ENCODE results near the gene HEG1. TPM values are rescaled to one million over a fixed set of nuclear protein-coding genes. Genes with fewer than 3 reads are reported as not detected.

HEG1 gene
- total and polyA plus RNA-seq, 2 of the 13 experiments (the other 11 are each of a cell fraction or from before 2014, with no cell fraction given), result 10.7 to 18.2 TPM

- TF ChIP-seq HNF4A (CRISPR knock-in tag; IDR thresholded peaks at IDR 0.05) (peak; percentile 28; the same call in 1 of the 2 replicates), NFYB (CRISPR knock-in tag; IDR thresholded peaks at IDR 0.05) (no peak), ZNF530 (CRISPR knock-in tag; IDR thresholded peaks at IDR 0.05; ENCODE audit: low read depth) (no peak), STAT5B (CRISPR knock-in tag; IDR thresholded peaks at IDR 0.05) (no peak), TOE1 (CRISPR knock-in tag; IDR thresholded peaks at IDR 0.05) (no peak), THAP9 (CRISPR knock-in tag; IDR thresholded peaks at IDR 0.05; ENCODE audit: borderline replicate concordance) (no peak), BCL6 (CRISPR knock-in tag; IDR thresholded peaks at IDR 0.05) (peak; percentile 76), ZNF878 (CRISPR knock-in tag; IDR thresholded peaks at IDR 0.05) (no peak), PTBP1 (IDR thresholded peaks at IDR 0.05; ENCODE audit: low read depth, low read length, poor library complexity, severe bottlenecking) (no peak), TBX2 (CRISPR knock-in tag; IDR thresholded peaks at IDR 0.05; ENCODE audit: borderline replicate concordance) (0 out of 2 replicates have a peak, but pooled peaks have one; percentile 31), ZFX (CRISPR knock-in tag; IDR thresholded peaks at IDR 0.05; ENCODE audit: low read depth) (no peak; the same call in none of the 2 replicates), ZFP62 (CRISPR knock-in tag; IDR thresholded peaks at IDR 0.05) (no peak), RORA (CRISPR knock-in tag; IDR thresholded peaks at IDR 0.05) (no peak), ZNF646 (CRISPR knock-in tag; IDR thresholded peaks at IDR 0.05) (peak; percentile 50; the same call in 1 of the 2 replicates), RCOR2 (CRISPR knock-in tag; IDR thresholded peaks at IDR 0.05) (peak; percentile 22; the same call in 1 of the 2 replicates), RARA (CRISPR knock-in tag; IDR thresholded peaks at IDR 0.05) (peak; percentile 43; the same call in 1 of the 2 replicates), GPBP1L1 (CRISPR knock-in tag; IDR thresholded peaks at IDR 0.05) (no peak), ZNF33A (CRISPR knock-in tag; IDR thresholded peaks at IDR 0.05; ENCODE audit: borderline replicate concordance) (no peak), ZMYM2 (CRISPR knock-in tag; IDR thresholded peaks at IDR 0.05) (no peak)
These were observed 1.1 kb downstream of the HEG1 start (continued) for GRCh38 chr3:125054449-125055329.

Measured in HepG2 (cell line).